ENCODE results near the gene C11orf21.

DNA sequence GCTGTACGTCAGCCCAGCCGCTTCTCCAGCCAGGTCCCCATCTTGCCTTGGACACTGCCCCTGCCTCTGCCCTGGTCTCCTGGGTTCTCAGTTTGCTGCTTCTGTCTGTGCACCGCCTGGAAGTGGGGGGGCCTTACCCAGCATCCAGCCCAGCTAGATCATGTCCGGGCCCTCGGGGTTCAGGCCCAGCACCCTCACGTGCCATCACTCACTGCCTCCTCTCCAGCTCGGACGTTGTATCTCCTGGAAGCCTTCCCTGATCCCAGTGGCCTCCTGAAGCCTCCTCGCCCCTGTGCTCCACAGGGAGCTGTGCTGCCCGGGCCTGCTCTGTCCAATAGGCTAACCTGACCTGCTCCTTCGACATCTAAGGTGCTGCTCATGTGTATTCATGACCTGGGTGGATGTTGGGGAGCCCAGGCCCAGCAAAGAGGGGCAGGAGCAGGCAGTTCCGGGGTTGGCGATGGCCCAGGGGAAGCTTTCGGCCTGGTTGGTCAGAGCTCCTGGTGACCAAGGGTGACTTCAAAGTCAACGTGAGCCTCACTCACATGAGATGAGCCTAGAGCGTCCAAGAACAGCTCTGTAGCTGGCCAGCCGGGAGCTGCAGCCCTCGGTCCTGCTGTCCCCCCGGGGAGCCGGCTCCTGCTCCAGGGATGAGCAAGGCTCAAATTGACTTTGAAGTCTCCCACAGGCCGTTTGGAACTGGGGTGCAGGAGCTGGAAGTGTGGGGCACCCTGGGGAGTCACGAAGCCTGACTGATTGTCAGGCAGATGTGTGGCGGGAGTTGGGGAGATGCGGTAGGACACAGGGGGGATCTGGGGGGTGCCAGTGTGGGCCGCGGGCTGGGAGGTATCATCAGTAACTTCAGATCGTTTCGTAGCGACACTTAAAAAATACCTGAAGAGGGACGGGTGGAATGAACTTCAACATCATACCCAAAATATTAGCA is 26.1 kb downstream of the C11orf21 start:
- TF ChIP-seq, protein P1, sequence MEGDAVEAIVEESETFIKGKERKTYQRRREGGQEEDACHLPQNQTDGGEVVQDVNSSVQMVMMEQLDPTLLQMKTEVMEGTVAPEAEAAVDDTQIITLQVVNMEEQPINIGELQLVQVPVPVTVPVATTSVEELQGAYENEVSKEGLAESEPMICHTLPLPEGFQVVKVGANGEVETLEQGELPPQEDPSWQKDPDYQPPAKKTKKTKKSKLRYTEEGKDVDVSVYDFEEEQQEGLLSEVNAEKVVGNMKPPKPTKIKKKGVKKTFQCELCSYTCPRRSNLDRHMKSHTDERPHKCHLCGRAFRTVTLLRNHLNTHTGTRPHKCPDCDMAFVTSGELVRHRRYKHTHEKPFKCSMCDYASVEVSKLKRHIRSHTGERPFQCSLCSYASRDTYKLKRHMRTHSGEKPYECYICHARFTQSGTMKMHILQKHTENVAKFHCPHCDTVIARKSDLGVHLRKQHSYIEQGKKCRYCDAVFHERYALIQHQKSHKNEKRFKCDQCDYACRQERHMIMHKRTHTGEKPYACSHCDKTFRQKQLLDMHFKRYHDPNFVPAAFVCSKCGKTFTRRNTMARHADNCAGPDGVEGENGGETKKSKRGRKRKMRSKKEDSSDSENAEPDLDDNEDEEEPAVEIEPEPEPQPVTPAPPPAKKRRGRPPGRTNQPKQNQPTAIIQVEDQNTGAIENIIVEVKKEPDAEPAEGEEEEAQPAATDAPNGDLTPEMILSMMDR (IDR thresholded peaks at IDR 0.05), result no peak
- TF ChIP-seq SMC3 (IDR thresholded peaks at IDR 0.05; ENCODE audit: low read depth, low read length) (no peak), POLR2AphosphoS5 (IDR thresholded peaks at IDR 0.05; ENCODE audit: low read depth, low read length) (no peak), TAF1 (IDR thresholded peaks at IDR 0.05; ENCODE audit: borderline replicate concordance, low read depth, low read length) (no peak), CHD2 (IDR thresholded peaks at IDR 0.05; ENCODE audit: low read length, partially characterized antibody) (no peak)
- TF ChIP-seq, protein P2, sequence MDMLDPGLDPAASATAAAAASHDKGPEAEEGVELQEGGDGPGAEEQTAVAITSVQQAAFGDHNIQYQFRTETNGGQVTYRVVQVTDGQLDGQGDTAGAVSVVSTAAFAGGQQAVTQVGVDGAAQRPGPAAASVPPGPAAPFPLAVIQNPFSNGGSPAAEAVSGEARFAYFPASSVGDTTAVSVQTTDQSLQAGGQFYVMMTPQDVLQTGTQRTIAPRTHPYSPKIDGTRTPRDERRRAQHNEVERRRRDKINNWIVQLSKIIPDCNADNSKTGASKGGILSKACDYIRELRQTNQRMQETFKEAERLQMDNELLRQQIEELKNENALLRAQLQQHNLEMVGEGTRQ (IDR thresholded peaks at IDR 0.05; ENCODE audit: borderline replicate concordance, low read depth, low read length), result no peak
